H9 (cell line): ENCODE measurements around the gene MDK. TPM values are rescaled to one million over a fixed set of nuclear protein-coding genes. Genes with fewer than 3 reads are reported as not detected.

ENCODE experiments used
- DNase-seq: peaks from one replicate; pipeline ENCODE4 v3.0.0-alpha.2; 2017
- H2AFZ ChIP-seq: one replicate; pipeline ENCODE4 v1.6.1; 2013; ENCODE audit warnings: mild to moderate bottlenecking, low read length, control low read depth, moderate library complexity
- H2AK5ac ChIP-seq: 2 replicates; pipeline ENCODE4 v1.6.1; 2013; ENCODE audit warnings: low read length, control low read depth, mixed read lengths; ENCODE audit not compliant: insufficient read length
- H2BK120ac ChIP-seq: one replicate; pipeline ENCODE4 v1.6.1; 2013; ENCODE audit warnings: low read depth, mild to moderate bottlenecking, low read length, control low read depth, inconsistent platforms; ENCODE audit not compliant: poor library complexity, severe bottlenecking
- H2BK12ac ChIP-seq: 2 replicates; pipeline ENCODE4 v1.6.1; 2013; ENCODE audit warnings: low read length, control low read depth, mixed read lengths, low read depth; ENCODE audit not compliant: insufficient read length
- H2BK15ac ChIP-seq: 2 replicates; pipeline ENCODE4 v1.6.1; 2013; ENCODE audit warnings: low read depth, low read length, control low read depth
- H2BK20ac ChIP-seq: one replicate; pipeline ENCODE4 v1.6.1; 2013; ENCODE audit warnings: low read depth, mild to moderate bottlenecking, low read length, control low read depth, inconsistent platforms; ENCODE audit not compliant: poor library complexity, severe bottlenecking
- H2BK5ac ChIP-seq: 2 replicates; pipeline ENCODE4 v1.6.1; 2013; ENCODE audit warnings: low read length, control low read depth, mixed read lengths; ENCODE audit not compliant: insufficient read length
- H3K14ac ChIP-seq: 2 replicates; pipeline ENCODE4 v1.6.1; 2013; ENCODE audit warnings: low read length, control low read depth; ENCODE audit not compliant: insufficient read depth
- H3K18ac ChIP-seq: 2 replicates; pipeline ENCODE4 v1.6.1; 2013; ENCODE audit warnings: low read depth, mild to moderate bottlenecking, mixed read lengths, low read length, control low read depth; ENCODE audit not compliant: insufficient read length
- H3K23ac ChIP-seq: 2 replicates; pipeline ENCODE4 v1.6.1; 2013; ENCODE audit warnings: low read length, control low read depth, mixed read lengths, low read depth; ENCODE audit not compliant: insufficient read length
- H3K23me2 ChIP-seq: 2 replicates; pipeline ENCODE4 v1.6.1; 2013; ENCODE audit warnings: low read depth, mild to moderate bottlenecking, mixed read lengths, low read length, control low read depth; ENCODE audit not compliant: insufficient read length, poor library complexity, severe bottlenecking
- H3K27ac ChIP-seq: 2 replicates; pipeline ENCODE4 v1.5.1; 2013; ENCODE audit warnings: low read length, control low read depth, mixed read lengths, low read depth; ENCODE audit not compliant: insufficient read length
- H3K27me3 ChIP-seq: 2 replicates; pipeline ENCODE4 v1.6.1; 2013; ENCODE audit warnings: low read length, control low read depth, inconsistent platforms; ENCODE audit not compliant: insufficient read depth
- H3K4ac ChIP-seq: 2 replicates; pipeline ENCODE4 v1.6.1; 2013; ENCODE audit warnings: low read depth, mild to moderate bottlenecking, control low read depth, inconsistent platforms, low read length, moderate library complexity
- H3K4me1 ChIP-seq: 2 replicates; pipeline ENCODE4 v1.6.1; 2013; ENCODE audit warnings: low read length, control low read depth, inconsistent platforms; ENCODE audit not compliant: insufficient read depth
- H3K4me2 ChIP-seq: 2 replicates; pipeline ENCODE4 v1.6.1; 2013; ENCODE audit warnings: low read length, control low read depth, mixed read lengths; ENCODE audit not compliant: insufficient read length, insufficient read depth
- H3K56ac ChIP-seq: 2 replicates; pipeline ENCODE4 v1.6.1; 2013; ENCODE audit warnings: low read depth, mild to moderate bottlenecking, mixed read lengths, low read length, control low read depth; ENCODE audit not compliant: insufficient read length
- H3K79me1 ChIP-seq: 2 replicates; pipeline ENCODE4 v1.6.1; 2013; ENCODE audit warnings: low read depth, mild to moderate bottlenecking, moderate library complexity, low read length, control low read depth, inconsistent platforms; ENCODE audit not compliant: insufficient read depth, poor library complexity, severe bottlenecking
- H3K79me2 ChIP-seq: 2 replicates; pipeline ENCODE4 v1.6.1; 2013; ENCODE audit warnings: low read length, control low read depth, inconsistent platforms; ENCODE audit not compliant: insufficient read depth
- H3K9ac ChIP-seq: 2 replicates; pipeline ENCODE4 v1.6.1; 2013; ENCODE audit warnings: low read length, control low read depth, mixed read lengths; ENCODE audit not compliant: insufficient read length; ENCODE audit errors: extremely low read depth
- H3K9me3 ChIP-seq: one replicate; pipeline ENCODE4 v1.6.1; 2013; ENCODE audit warnings: low read depth, low read length, inconsistent platforms; ENCODE audit not compliant: control insufficient read depth
- H3T11ph ChIP-seq: one replicate; pipeline ENCODE4 v1.6.1; 2013; ENCODE audit warnings: mild to moderate bottlenecking, low read length, control low read depth, inconsistent platforms
- H4K20me1 ChIP-seq: one replicate; pipeline ENCODE4 v1.6.1; 2013; ENCODE audit not compliant: control insufficient read depth, insufficient read length, insufficient read depth
- H4K5ac ChIP-seq: 2 replicates; pipeline ENCODE4 v1.6.1; 2013; ENCODE audit warnings: low read depth, mild to moderate bottlenecking, mixed read lengths, low read length, control low read depth; ENCODE audit not compliant: insufficient read length
- H4K8ac ChIP-seq: replicated peaks from 2 replicates; pipeline ENCODE4 v1.6.1; 2013; ENCODE audit warnings: low read length, control low read depth, mixed read lengths, low read depth; ENCODE audit not compliant: insufficient read length
- H4K91ac ChIP-seq: 2 replicates; pipeline ENCODE4 v1.6.1; 2013; ENCODE audit warnings: low read depth, mild to moderate bottlenecking, moderate library complexity, mixed read lengths, low read length, control low read depth; ENCODE audit not compliant: insufficient read length
- H3K27ac Mint-ChIP-seq, 3 experiments: 2 replicates in 2 of 3; 3 replicates in 1 of 3; pipeline ENCODE4 v1.8.0; 2020 to 2021; ENCODE audit warnings: mixed read lengths in 3 of 3, mild to moderate bottlenecking in 1 of 3, moderate library complexity in 1 of 3
- H3K27me3 Mint-ChIP-seq: 2 replicates; pipeline ENCODE4 v1.8.0; 2021; ENCODE audit warnings: low read depth, mild to moderate bottlenecking, moderate library complexity, mixed read lengths
- H3K36me3 Mint-ChIP-seq, 3 experiments: 2 replicates in 2 of 3; 3 replicates in 1 of 3; pipeline ENCODE4 v1.8.0; 2020 to 2021; ENCODE audit warnings: low read depth in 3 of 3, mixed read lengths in 3 of 3; ENCODE audit not compliant: insufficient read depth in 1 of 3
- H3K4me1 Mint-ChIP-seq, 2 experiments: 2 replicates each; pipeline ENCODE4 v1.8.0; 2020; ENCODE audit warnings: mixed read lengths in 2 of 2
- H3K4me3 Mint-ChIP-seq, 2 experiments: 2 replicates in 1 of 2; 3 replicates in 1 of 2; pipeline ENCODE4 v1.8.0; 2020 to 2021; ENCODE audit warnings: mild to moderate bottlenecking in 2 of 2, mixed read lengths in 2 of 2, moderate library complexity in 1 of 2
- H3K9me3 Mint-ChIP-seq, 2 experiments: 2 replicates in 1 of 2; 3 replicates in 1 of 2; pipeline ENCODE4 v1.8.0; 2020; ENCODE audit warnings: mild to moderate bottlenecking in 2 of 2, mixed read lengths in 2 of 2, moderate library complexity in 1 of 2
- CTCF ChIP-seq: fragments of 200-600 bp; sonication (generic); conservative IDR thresholded peaks from 3 replicates; pipeline ENCODE4 v1.8.0; 2021; ENCODE audit warnings: antibody characterized with exemption, mild to moderate bottlenecking
- WGBS: extraction: QIAGEN DNeasy Blood & Tissue Kit; methylation state at CpG from one replicate; pipeline ENCODE4 v1.1.7; 2013; ENCODE audit warnings: missing lambda C conversion rate, low lambda C conversion rate, mixed read lengths; ENCODE audit not compliant: insufficient read length; ENCODE audit errors: extremely low coverage; 5-methylcytosine and 5-hydroxymethylcytosine counted together
- total RNA-seq: library from RNA; stranded (reverse); gene quantifications from 2 replicates; pipeline ENCODE4 v1.2.1, GENCODE V29; 2021

The MDK gene
- total RNA-seq, 1 experiment from 2014 or later = 392 TPM

GRCh38 chr11:46366661-46367161 is 14.8 kb upstream of the MDK start:
- no peak overlapping the region for H2BK20ac ChIP-seq
- no peaks in the 10 kb centered on the region for H3K9me3 ChIP-seq
- H2AK5ac ChIP-seq = no peak overlapping the region
- no peak overlapping the region for H2BK15ac ChIP-seq
- H2BK120ac ChIP-seq = no peak overlapping the region
- no peak overlapping the region for H3K23ac ChIP-seq
- Mint-ChIP-seq H3K4me3 (no peak overlapping the region), H3K9me3 (no peaks in the 10 kb centered on the region), H3K36me3 (peaks cover 10 to 19% (median 16%) of the 10 kb centered on the region in 3 experiments; a peak in 6 of 7 replicates), H3K27ac (no peak overlapping the region; a peak in 1 of 7 replicates), H3K4me1 (peaks cover 24 to 40% of the 10 kb centered on the region in 2 experiments), H3K27me3 (no peaks in the 10 kb centered on the region)
- no peak overlapping the region for H3K18ac ChIP-seq
- H3K14ac ChIP-seq = no peak overlapping the region; the same call in 1 of the 2 replicates
- H3K4me1 ChIP-seq = peaks cover 3% of the 10 kb centered on the region; the same call in 1 of the 2 replicates
- H3K79me1 ChIP-seq = no peaks in the 10 kb centered on the region
- no peak overlapping the region for H4K8ac ChIP-seq
- WGBS = no CpG with 5 or more reads among the region's 31 CpGs
- no peak overlapping the region for H2BK12ac ChIP-seq
- H4K20me1 ChIP-seq = no peaks in the 10 kb centered on the region
- no peaks in the 10 kb centered on the region; the same call in 1 of the 2 replicates for H3K79me2 ChIP-seq
- no peak overlapping the region for H2BK5ac ChIP-seq
- no peak for DNase-seq
- H3K27ac ChIP-seq = no peak overlapping the region
- no peaks in the 10 kb centered on the region for H3K27me3 ChIP-seq
- no peak for TF ChIP-seq CTCF
- H4K91ac ChIP-seq = no peak overlapping the region
- no peak overlapping the region for H3T11ph ChIP-seq
- H4K5ac ChIP-seq = no peak overlapping the region
- H3K4ac ChIP-seq = no peak overlapping the region
- H3K56ac ChIP-seq = no peak overlapping the region
- no peak overlapping the region for H2AFZ ChIP-seq
- H3K23me2 ChIP-seq = no peaks in the 10 kb centered on the region
- no peak overlapping the region for H3K9ac ChIP-seq
- H3K4me2 ChIP-seq = no peak overlapping the region
